GM10266 (cell line): ENCODE results near the gene PTPRN2.
"Not testable (repeated sequence)": the region's sequence is repeated elsewhere in the genome, so short reads cannot be mapped to it uniquely, and the experiment has no call there.

Experiments
- DNase-seq: peaks from one replicate; pipeline ENCODE4 v3.0.0; 2012; ENCODE audit errors: extremely low spot score
- TF ChIP-seq, protein P1 (sequence below): IDR thresholded peaks from 2 replicates; pipeline ENCODE4 v1.5.1; 2012; ENCODE audit warnings: mild to moderate bottlenecking, low read depth; ENCODE audit not compliant: control insufficient read depth, insufficient read depth; ENCODE audit errors: missing control alignments

The PTPRN2 gene

DNA sequence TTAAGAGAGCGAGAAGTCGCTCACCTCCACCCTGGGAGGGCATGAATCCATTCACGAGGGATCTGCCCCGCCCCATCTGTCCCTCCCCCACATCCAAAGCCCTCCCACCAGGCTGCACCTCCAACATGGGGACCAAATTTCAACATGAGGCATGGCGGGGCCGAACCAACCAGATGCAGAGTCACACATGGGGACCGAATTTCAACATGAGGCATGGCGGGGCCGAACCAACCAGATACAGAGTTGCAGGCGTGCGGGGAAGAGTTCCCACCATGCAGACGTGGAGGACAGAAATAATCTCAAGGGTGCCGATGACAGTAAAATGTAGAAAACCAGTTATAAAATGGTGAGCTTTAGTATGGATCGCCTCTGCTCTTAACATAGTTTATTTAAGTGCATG lies 686.5 kb downstream of the PTPRN2 start:
- no peak for DNase-seq
- TF ChIP-seq, protein P1, sequence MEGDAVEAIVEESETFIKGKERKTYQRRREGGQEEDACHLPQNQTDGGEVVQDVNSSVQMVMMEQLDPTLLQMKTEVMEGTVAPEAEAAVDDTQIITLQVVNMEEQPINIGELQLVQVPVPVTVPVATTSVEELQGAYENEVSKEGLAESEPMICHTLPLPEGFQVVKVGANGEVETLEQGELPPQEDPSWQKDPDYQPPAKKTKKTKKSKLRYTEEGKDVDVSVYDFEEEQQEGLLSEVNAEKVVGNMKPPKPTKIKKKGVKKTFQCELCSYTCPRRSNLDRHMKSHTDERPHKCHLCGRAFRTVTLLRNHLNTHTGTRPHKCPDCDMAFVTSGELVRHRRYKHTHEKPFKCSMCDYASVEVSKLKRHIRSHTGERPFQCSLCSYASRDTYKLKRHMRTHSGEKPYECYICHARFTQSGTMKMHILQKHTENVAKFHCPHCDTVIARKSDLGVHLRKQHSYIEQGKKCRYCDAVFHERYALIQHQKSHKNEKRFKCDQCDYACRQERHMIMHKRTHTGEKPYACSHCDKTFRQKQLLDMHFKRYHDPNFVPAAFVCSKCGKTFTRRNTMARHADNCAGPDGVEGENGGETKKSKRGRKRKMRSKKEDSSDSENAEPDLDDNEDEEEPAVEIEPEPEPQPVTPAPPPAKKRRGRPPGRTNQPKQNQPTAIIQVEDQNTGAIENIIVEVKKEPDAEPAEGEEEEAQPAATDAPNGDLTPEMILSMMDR = no peak

DNA sequence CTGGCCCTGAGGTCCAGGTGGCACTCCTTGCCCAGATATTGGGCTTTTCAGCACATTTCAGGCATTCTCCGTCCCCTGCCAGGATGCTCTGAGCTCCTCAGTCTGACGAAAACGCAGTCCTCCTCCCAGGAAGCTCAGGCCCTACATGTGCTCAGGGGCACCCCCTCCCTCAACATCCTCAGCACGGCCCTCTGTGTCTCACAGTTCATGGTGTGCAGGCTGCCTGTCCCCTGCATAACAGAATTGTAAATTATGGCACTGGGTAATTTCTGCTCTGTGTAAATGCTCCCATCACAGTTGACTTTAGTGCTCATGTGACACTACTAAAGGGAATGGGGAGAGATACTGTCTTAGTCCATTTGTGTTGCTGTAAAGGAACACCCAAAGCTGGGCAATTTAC lies 687.1 kb downstream of the PTPRN2 start:
- TF ChIP-seq, protein P1 = no peak
- no peak for DNase-seq

DNA sequence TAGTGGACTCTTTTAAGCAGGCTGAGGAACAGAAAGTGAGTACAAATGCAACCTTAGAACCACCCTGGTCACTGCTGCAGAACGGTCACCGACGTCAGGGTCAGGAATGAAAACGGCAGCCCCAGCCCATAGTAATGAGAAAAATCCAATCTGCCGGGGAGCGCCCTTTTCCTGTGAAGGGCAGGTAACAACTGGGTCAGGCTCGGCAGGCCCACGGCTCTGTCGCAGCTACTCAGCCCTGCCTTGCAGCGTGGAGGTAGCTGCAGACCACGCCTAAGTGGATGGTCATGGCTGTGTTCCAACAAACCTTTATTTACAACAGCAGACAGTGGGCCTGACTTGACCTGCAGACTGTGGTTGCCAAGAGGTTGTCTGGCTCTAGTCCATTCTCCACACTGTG lies 687.6 kb downstream of the PTPRN2 start:
- TF ChIP-seq, protein P1 = no peak
- DNase-seq = no peak

DNA sequence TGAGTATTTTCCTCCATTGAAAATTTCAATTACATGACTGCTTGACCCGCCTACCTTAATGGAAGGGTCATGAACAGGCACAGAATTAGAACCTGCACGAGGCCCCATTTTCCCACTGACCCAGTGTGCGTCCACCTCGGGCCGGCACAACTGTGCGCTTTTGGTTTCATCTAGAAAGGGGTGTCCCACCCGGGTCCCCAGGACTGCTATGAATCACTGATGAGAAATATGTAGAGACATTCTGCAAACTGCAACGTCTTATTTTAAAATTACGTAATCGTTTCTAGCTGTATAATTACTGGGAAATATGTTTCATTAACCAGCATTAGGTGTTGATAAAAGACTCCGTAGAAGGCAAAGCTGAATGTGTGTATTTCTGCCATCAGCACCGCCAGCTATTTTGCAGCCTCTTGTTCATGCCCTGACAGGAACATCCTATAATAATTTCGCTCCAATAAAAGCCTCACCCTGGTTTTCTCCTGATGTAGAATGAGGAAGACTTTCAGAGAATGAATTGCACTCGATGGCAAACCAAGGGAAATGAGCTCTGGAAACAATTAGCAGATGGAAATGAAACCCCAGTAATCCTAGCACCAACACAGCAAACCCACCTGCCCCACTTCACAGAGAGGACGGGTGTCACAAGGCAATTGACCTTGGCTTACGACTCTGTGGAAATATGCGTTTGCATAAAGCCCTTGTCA lies 688.7 kb downstream of the PTPRN2 start:
- TF ChIP-seq, protein P1 = no peak
- no peak for DNase-seq

DNA sequence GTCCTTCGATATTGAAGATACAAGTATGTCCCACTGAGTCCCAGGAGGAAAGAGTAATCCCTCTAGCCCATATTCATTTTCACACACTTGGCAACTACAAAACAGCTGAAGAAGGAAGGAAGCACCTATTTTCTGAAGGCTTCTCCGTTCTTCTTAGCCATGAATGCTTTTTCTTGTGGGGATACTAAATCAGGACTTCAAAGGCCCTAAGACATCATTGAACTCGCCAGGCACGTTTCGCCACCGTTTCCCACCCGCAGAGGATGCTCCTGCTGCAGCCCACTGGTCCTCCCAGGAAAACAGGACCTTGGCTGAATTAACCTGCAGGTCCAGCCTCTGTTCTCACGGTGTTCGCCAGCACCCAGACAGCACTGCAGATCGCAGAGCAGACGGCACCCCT lies 689.4 kb downstream of the PTPRN2 start:
- TF ChIP-seq, protein P1 = no peak
- DNase-seq = no peak

DNA sequence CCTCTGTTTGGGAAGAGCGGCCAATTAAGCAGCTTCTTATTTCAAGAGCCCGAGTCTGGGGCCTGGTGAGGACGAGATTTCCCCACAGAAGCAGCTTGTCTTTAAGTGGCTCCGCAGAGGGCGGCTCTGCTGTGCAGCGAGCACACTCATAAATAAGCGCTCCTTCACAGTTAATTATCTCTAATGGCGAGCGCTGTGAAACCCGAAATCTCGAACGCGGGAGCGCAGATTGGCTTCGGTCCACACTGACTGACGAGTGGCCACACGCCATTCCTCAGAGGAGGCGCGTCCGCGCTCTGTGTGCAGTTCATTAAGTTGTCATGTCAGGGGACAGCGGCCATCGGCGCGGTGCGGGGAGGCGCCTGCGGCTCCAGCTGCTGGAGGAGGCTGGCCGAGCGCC lies 689.9 kb downstream of the PTPRN2 start:
- TF ChIP-seq, protein P1 = no peak
- no peak for DNase-seq

DNA sequence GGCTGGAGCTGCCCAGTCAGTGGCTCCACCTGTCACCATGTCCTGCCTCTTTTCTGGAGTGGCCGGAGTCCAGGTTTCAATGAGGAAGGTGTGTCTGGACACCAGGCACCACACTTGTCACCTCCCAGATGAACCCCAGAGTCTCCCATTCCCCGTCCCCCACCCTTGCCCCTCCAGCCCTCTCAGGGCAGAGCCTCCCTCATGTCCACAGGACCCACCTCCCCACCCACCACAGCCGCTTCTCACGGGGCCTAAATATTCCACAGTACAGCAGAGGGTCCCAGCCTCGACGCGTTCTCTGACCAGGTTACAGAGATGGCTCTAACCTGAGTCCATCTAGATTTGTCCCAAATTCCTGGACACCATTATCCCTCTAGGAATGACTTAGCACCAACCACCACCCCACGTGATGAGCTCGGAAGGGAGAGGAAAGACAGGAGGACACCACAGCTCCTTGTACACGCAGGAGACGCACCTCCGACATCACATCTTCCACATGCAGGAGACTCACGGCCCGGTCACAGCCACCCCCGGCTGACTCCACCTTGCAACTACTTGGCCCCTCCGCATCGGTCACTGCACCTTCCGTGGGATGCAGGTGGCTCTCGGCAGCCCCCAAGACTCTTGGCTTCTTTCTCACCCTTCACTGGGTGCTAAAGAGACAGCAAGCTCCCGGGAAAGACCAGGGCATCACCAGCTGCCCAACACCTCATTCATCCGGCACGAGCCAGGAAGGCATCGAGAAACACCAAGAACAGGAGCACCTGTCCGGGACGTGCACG lies 690.7 kb downstream of the PTPRN2 start:
- no peak for DNase-seq
- TF ChIP-seq, protein P1 = no peak

DNA sequence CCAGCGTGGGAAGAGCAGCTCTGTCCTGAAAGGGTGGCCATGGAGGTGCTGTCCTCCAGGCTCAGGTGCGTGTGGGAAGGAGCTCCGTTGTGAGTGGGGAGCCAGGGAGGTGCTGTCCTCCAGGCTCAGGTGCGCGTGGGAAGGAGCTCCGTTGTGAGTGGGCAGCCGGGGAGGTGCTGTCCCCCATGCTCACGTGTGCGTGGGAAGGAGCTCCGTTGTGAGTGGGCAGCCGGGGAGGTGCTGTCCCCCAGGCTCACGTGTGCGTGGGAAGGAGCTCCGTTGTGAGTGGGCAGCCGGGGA lies 691.3 kb downstream of the PTPRN2 start:
- DNase-seq = not testable (repeated sequence)
